ENCODE results near the gene SELENOW.
"Not testable (repeated sequence)": the region's sequence is repeated elsewhere in the genome, so short reads cannot be mapped to it uniquely, and the experiment has no call there.

The SELENOW gene

GRCh38 chr19:47756953-47757608 lies 21.4 kb upstream of the SELENOW start:
- DNase-seq, result no peak

- DNase-seq, result no peak
Measured at GRCh38 chr19:47757617-47758442, 20.7 kb upstream of the SELENOW start.

DNA sequence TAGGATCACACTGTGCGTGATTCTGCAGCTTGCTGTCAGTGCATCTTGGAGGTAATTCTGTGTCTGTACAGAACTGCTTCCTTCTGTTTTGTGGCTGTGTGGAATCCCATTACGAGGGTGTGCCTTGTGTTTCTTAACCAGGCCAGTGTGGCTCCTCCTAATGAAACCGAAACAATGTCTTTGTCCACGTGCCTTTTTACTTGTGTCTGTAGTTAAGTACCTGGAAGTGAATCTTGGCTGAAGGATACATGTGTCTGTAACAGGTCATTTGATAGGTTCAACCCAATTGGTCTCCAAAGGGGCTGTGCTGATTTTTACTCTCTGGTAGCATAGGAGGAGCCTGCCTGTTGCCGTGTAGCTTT lies 20.1 kb upstream of the SELENOW start:
- no peak for DNase-seq

GRCh38 chr19:47760632-47760999 lies 17.9 kb upstream of the SELENOW start:
- no peak for DNase-seq

DNA sequence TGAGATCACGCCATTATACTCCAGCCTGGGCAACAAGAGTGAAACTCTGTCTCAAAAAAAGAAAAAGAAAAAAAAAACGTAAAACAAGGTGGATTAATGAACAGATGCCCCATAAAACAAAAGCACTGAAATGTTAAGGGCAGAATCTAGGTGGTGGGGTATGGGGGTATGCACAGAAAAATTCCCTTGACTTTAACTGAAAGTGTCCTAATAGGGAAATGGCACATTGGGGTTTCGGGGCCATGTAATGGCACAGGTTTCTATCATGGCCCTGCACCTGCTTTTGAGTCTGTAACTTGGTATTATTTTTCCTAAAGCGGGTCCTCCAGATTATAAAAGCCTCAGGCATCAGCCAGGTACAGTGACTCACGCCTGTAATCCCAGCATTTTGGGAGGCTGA lies 16.9 kb upstream of the SELENOW start:
- DNase-seq, result no peak

DNA sequence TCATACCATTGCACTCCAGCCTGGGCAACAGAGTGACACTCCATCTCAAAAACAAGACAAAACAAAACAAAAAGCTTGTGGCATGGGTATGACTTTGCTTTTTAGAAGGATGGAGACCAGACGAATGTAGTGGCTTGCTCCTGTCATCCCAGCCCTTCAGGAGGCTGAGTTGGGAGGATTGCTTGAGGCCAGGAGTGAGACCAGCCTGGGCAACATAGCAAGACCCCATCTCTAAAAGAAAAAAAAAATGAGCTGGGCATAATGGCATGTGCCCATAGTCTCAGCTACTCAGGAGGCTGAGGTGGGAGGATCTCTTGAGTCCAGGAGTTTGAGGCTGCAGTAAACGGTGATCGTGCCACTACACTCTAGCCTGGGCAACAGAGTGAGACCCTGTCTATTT lies 16.4 kb upstream of the SELENOW start:
- DNase-seq, result no peak

GRCh38 chr19:47762615-47763308 lies 15.7 kb upstream of the SELENOW start:
- no peak for DNase-seq

DNA sequence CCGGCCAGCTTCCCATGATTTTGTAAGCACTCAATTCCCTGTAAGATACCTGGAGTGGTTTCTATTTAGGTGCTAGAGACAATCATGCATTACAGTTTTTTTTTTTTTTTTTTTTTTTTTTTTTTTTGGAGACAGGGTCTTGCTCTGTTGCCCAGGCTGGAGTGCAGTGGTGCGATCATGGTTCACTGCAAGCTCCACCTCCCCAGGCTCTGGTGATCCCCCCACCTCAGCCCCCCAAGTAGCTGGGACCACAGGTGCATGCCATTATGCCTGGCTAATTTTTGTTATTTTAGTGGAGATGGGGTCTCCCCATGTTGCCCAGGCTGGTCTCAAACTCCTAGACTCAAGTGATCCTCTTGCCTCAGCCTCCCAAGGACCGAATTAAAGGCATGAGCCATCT lies 13.8 kb upstream of the SELENOW start:
- DNase-seq, result not testable (repeated sequence)

GRCh38 chr19:47765523-47766358 lies 12.8 kb upstream of the SELENOW start:
- DNase-seq, result no peak

DNA sequence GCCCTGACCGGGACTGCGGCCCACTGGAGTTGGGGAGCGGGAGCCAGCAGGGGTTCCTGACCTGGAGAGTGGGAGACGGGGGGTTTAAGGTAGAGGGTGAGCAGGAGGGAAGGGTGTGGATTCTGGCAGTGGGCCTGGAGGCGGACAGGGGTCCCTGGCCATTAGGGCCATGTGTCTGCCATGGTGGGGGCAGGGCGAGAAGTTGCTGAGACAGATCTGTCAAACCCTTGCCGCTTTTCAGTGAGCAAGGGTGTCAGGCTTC lies 12.2 kb upstream of the SELENOW start:
- no peak for DNase-seq

- no peak for DNase-seq
Measured at GRCh38 chr19:47766670-47767069, 11.8 kb upstream of the SELENOW start.

- DNase-seq, result no peak
Measured at GRCh38 chr19:47767349-47767748, 11.2 kb upstream of the SELENOW start.

- DNase-seq, result no peak
Measured at GRCh38 chr19:47768604-47769003, 9.9 kb upstream of the SELENOW start.

- no peak for DNase-seq
Measured at GRCh38 chr19:47769534-47769933, 9.0 kb upstream of the SELENOW start.

DNA sequence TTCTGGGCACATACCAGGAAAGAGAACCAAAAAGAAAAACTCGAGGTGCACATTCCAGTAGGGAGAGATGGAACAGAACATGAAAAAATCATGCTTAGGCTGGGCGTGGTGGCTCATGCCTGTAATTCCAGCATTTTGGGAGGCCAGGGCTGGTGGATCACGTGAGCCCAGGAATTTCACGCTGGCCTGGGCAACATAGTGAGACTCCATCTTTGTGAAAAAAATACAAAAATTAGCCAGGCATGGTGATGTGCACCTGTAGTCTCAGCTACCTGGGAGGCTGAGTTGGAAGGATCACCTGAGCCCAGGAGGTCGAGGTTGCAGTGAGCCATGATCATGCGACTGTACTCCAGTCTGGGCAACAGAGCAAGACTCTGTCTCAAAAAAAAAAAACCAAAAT lies 7.2 kb upstream of the SELENOW start:
- DNase-seq, result not testable (repeated sequence)

GRCh38 chr19:47776568-47776967 lies 1.9 kb upstream of the SELENOW start:
- no peak for DNase-seq

DNA sequence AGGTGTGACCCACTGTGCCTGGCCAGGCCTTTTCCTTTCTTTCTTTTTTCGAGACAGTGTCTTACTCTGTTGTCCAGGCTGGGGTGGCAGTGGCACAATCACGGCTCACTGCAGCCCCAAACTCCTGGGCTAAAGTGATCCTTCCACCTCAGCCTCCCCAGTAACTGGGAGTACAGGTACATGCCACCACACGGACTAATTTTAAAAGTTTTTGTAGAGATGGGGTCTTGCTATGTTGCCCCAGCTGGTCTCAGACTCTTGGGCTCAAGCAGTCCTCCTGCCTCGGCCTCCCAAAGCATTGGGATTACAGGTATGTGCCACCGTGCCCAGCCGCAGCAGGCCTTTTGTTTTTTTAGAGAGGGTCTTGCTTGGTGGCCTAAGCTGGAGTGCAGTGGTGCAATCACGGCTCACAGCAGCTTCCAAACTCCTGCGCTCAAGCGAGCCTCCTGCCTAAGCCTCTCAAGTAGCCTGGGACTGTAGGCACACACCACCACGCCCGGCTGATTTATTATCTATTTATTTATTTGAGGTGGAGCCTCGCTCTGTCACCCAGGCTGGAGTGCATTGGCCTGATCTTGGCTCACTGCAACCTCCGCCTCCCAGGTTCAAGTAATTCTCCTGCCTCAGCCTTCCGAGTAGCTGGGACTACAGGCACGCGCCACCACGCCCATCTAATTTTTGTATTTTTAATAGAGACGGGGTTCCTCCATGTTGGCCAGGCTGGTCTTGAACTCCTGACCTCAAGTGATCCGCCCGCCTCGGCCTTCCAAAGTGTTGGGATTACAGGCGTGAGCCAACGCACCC lies 1.1 kb upstream of the SELENOW start:
- DNase-seq, result not testable (repeated sequence)

- DNase-seq, result no peak
Measured at GRCh38 chr19:47778954-47779351, 450 bp downstream of the SELENOW start.

DNA sequence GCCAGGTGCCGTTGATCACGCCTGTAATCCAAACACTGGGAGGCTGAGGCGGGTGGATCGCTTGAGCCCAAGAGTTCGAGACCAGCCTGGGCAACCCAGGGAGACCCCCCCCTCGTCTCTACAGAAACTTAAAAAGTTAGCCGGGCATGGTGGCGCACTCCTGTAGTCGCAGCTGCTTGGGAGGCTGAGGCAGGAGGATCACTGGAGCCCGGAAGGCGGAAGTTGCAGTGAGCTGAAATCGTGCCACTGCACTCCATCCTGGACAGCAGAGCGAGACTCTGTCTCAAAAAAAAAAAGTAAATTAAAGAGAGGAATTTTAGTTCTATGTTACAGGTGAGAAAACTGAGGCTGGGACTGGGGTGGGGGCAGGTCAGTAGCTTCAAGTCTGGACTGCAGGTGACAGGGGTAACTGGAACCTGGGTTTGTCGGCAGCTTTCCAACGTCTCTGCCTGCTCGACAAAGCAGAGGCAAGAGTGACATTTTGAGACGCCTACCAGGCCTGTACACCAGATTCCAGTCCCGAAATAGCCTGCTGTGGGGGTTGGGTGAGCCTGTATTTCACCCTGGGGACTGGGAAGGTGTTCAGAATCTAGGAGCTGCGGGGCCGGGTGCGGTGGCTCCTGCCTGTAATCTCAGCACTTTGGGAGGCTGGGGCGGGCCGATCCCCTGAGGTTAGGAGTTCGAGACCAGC lies 1.2 kb downstream of the SELENOW start:
- DNase-seq, result no peak

GRCh38 chr19:47780215-47780551 lies 1.7 kb downstream of the SELENOW start:
- no peak for DNase-seq

- no peak for DNase-seq
Measured at GRCh38 chr19:47781590-47782262, 3.2 kb downstream of the SELENOW start.

All from cortex of kidney (tissue), 1 donor.